Adrenal gland (tissue), 12 donors: ENCODE data around the gene C13orf46. TPM values are rescaled to one million over a fixed set of nuclear protein-coding genes. Genes with fewer than 3 reads are reported as not detected.

Experiments used
- DNase-seq, 7 donors: peaks; one replicate each; pipeline ENCODE4 v3.0.0-alpha.2; 2019 to 2020
- H3K27ac ChIP-seq, 5 donors: fragments of 200-600 bp; sonication (generic) in 4 of 5; 1 replicate in 3 of 5; 2 replicates in 2 of 5; pipeline versions ENCODE4 v1.5.1 to v1.8.0; 2016 to 2020; ENCODE audit warnings: mild to moderate bottlenecking in 1 of 5
- H3K27me3 ChIP-seq: fragments of 200-600 bp; 2 replicates; pipeline ENCODE4 v1.8.0; 2021
- H3K36me3 ChIP-seq, 2 donors: fragments of 200-600 bp; replicated peaks in 1 of 2; 1 replicate in 1 of 2; 2 replicates in 1 of 2; pipeline versions ENCODE4 v1.5.1 to v1.8.0; 2018 to 2022
- H3K4me1 ChIP-seq, 2 donors: fragments of 200-600 bp; replicated peaks in 1 of 2; 1 replicate in 1 of 2; 2 replicates in 1 of 2; pipeline versions ENCODE4 v1.5.1 to v1.8.0; 2018 to 2021
- H3K4me3 ChIP-seq, 4 donors: fragments of 200-600 bp; sonication (generic) in 3 of 4; one replicate each; pipeline ENCODE4 v1.5.1; 2016 to 2018
- H3K9me3 ChIP-seq, 3 donors: fragments of 200-600 bp; sonication (generic) in 1 of 3; replicated peaks in 1 of 3; 1 replicate in 2 of 3; 2 replicates in 1 of 3; pipeline versions ENCODE4 v1.5.1 to v1.8.0; 2016 to 2021
- CTCF ChIP-seq, 6 experiments: fragments of 450-650 bp in 4 of 6; fragments of 200-600 bp in 2 of 6; sonication (generic) in 1 of 6; IDR thresholded peaks; 1 replicate in 5 of 6; 2 replicates in 1 of 6; pipeline versions ENCODE4 v1.5.1 to v1.8.0; 2016 to 2021; ENCODE audit warnings: antibody characterized with exemption in 6 of 6, mild to moderate bottlenecking in 2 of 6, moderate library complexity in 1 of 6
- POLR2A ChIP-seq, 2 donors: fragments of 450-650 bp; IDR thresholded peaks; one replicate each; pipeline ENCODE4 v1.6.1; 2017; ENCODE audit warnings: antibody characterized with exemption in 2 of 2, mild to moderate bottlenecking in 2 of 2, moderate library complexity in 1 of 2
- WGBS, 4 donors: extraction: QIAGEN DNeasy Blood & Tissue Kit in 2 of 4; methylation state at CpG; one replicate each; pipeline versions ENCODE4 v1.1.5 to v1.1.7; 2013 to 2017; 5-methylcytosine and 5-hydroxymethylcytosine counted together
- intact Hi-C, 2 donors: fragments of 100-400 bp; cut with DNase I; formaldehyde crosslinking; loops; one replicate each; pipeline versions ENCODE4 v1.14.1 to v1.15.0; 2022 to 2023
- polyA plus RNA-seq, 3 donors: library from polyadenylated mRNA; stranded (reverse); fragments of 200-250 nt in 2 of 3; fragments of 350-450 nt in 1 of 3; fragmentation: Illumina TruSeq in 1 of 3; extraction: RNeasy Lipid Tissue Mini Kit (QIAGEN cat#74804) in 1 of 3; gene quantifications; one replicate each; pipeline ENCODE4 v1.2.3, GENCODE V29; 2013 to 2014
- total RNA-seq, 9 donors: library from RNA; depleted of rRNA in 4 of 9; stranded (reverse); fragments of >200 nt in 4 of 9; fragments of 120-200 nt in 1 of 9; fragmentation: NEBNext Ultra II Directional in 1 of 9; extraction: Animal tissue kit (Norgen Biotek cat#: 25700) in 1 of 9; gene quantifications; one replicate each; pipeline versions ENCODE4 v1.1.0 to v1.2.4, GENCODE V29; 2013 to 2023
- donor health status: healthy with polysubstance abuse.
- donor health status: Bipolar disorder and iron deficiency.
- donor health status: DM: yes; HTN: yes; CAD: no.
- donor health status: DM: no; HTN: no; CAD: no.
- donor health status: DM: no; HTN: no; CAD: no.
- donor health status: DM: yes; HTN: yes; CAD: no.

Gene C13orf46
- total and polyA plus RNA-seq, 12 donors = 0.06 to 0.88 (median 0.19) TPM; not detected in 3

DNA sequence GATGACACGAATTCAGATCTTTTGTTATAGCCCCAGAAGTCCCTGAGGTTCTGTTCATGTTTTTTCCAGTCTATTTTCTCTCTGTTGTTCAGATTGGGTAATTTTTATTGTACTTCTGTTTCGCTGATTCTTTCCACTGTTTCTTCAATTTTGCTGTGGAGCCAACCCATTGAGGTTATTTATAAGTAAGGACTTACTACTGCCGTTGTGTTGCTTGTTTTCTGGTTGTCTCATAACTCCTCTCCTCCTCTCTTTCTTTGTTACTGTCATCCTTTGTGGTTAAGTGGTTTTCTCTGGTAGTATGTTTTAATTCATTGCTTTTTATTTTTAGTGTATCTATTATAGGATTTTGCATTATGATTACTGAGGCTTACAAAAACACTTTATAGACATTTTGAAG is 61.3 kb downstream of the C13orf46 start:
- intact Hi-C loops = no loop called here
- 67 to 73% (median 71%) methylated on average over 3 of the region's 3 CpGs for WGBS, 4 donors
- H3K27ac ChIP-seq = no peak overlapping the region
- TF ChIP-seq CTCF (IDR thresholded peaks at IDR 0.05) (no peak), POLR2A (IDR thresholded peaks at IDR 0.05) (no peak)
- no peaks in the 10 kb centered on the region for H3K4me1 ChIP-seq
- H3K27me3 ChIP-seq = peaks cover 3% of the 10 kb centered on the region
- DNase-seq = no peak
- no peaks in the 10 kb centered on the region for H3K9me3 ChIP-seq
- H3K36me3 ChIP-seq = no peaks in the 10 kb centered on the region
- no peak overlapping the region for H3K4me3 ChIP-seq

GRCh38 chr13:113907635-113908617 is 66.0 kb downstream of the C13orf46 start:
- peak in 1 of 7 donors; percentile 16 for DNase-seq
- Histone ChIP-seq H3K36me3 (no peaks in the 10 kb centered on the region), H3K27ac (no peak overlapping the region), H3K27me3 (peaks cover 5% of the 10 kb centered on the region), H3K4me3 (no peak overlapping the region), H3K4me1 (no peaks in the 10 kb centered on the region), H3K9me3 (no peaks in the 10 kb centered on the region)
- 45 to 59% (median 55%) methylated on average over 12 to 17 of the region's 17 CpGs for WGBS, 4 donors
- TF ChIP-seq POLR2A (IDR thresholded peaks at IDR 0.05) (no peak), CTCF (IDR thresholded peaks at IDR 0.05) (no peak)
- intact Hi-C loops = no loop called here

DNA sequence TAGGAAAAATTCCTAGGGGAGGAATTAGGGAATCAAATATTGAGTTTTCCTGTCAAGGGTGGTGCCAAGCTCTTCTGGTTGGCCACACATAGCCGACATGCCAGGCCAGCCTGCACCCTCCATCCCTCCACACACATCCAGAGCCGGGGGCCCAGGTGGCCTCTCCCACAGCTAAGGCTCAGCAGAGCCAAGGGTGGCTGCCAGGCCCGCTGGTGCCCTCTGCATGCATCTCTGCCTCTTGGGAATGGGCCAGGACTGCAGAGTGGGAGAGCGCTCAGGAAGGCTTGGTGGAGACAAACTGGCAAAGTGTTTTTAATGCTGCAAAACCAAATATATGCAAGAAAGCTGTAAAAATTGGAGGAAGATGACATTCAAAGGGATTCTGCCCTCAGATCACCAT is 67.3 kb downstream of the C13orf46 start:
- no peak overlapping the region for H3K27ac ChIP-seq
- intact Hi-C loops = no loop called here
- no peaks in the 10 kb centered on the region for H3K9me3 ChIP-seq
- TF ChIP-seq CTCF (IDR thresholded peaks at IDR 0.05) (no peak), POLR2A (IDR thresholded peaks at IDR 0.05) (no peak)
- H3K36me3 ChIP-seq = no peaks in the 10 kb centered on the region
- no peak overlapping the region for H3K4me3 ChIP-seq
- H3K4me1 ChIP-seq = no peaks in the 10 kb centered on the region
- peaks cover 5% of the 10 kb centered on the region for H3K27me3 ChIP-seq
- 74 to 91% (median 87%) methylated on average over 4 of the region's 4 CpGs for WGBS, 4 donors
- DNase-seq = peak in 2 of 7 donors; percentile 8 to 11

DNA sequence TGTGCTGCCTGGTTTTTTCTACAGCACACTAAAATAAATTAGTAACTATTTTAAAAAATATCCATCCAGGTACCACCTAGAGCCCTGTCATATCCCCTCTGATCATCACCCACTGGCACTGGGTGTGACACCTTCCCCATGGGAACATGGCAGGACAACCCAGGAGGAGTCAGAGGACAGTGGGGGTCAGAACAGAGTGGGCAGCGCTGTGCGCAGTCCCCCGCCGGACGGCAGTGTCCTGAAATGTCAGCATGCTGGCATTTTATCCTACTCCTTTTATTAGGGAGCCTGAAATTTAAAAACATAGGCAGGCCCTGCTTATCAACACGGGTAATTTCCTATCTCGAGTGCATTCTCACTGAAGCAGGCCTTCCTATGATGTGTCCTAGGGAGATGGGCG is 67.9 kb downstream of the C13orf46 start:
- H3K4me3 ChIP-seq = no peak overlapping the region
- 74 to 90% (median 82%) methylated on average over 8 of the region's 8 CpGs for WGBS, 4 donors
- no peaks in the 10 kb centered on the region for H3K9me3 ChIP-seq
- peaks cover 5% of the 10 kb centered on the region for H3K27me3 ChIP-seq
- H3K27ac ChIP-seq = no peak overlapping the region
- intact Hi-C loops = no loop called here
- TF ChIP-seq CTCF (IDR thresholded peaks at IDR 0.05) = no peak
- no peak for TF ChIP-seq POLR2A (IDR thresholded peaks at IDR 0.05)
- peak in 1 of 7 donors; percentile 3 for DNase-seq
- no peaks in the 10 kb centered on the region for H3K4me1 ChIP-seq
- H3K36me3 ChIP-seq = no peaks in the 10 kb centered on the region
